HUES48 (cell line): Measurements from ENCODE around the gene NUFIP1.

Experiments
- H3K27ac ChIP-seq: one replicate; pipeline ENCODE4 v1.7.0; 2013; ENCODE audit warnings: low read depth, low read length, inconsistent platforms
- H3K27me3 ChIP-seq: 2 replicates; pipeline ENCODE4 v1.6.1; 2013; ENCODE audit warnings: mild to moderate bottlenecking, low read length; ENCODE audit not compliant: control insufficient read depth, insufficient read depth
- H3K36me3 ChIP-seq: 2 replicates; pipeline ENCODE4 v1.6.1; 2013; ENCODE audit warnings: low read length; ENCODE audit not compliant: control insufficient read depth, insufficient read depth
- H3K4me1 ChIP-seq: 2 replicates; pipeline ENCODE4 v1.6.1; 2013; ENCODE audit warnings: mild to moderate bottlenecking, low read length; ENCODE audit not compliant: control insufficient read depth, insufficient read depth
- H3K4me3 ChIP-seq: 2 replicates; pipeline ENCODE4 v1.5.1; 2013; ENCODE audit warnings: mild to moderate bottlenecking, low read depth, low read length
- H3K9ac ChIP-seq: 2 replicates; pipeline ENCODE4 v1.6.1; 2013; ENCODE audit warnings: mild to moderate bottlenecking, low read depth, low read length, moderate library complexity
- H3K9me3 ChIP-seq: 2 replicates; pipeline ENCODE4 v1.6.1; 2013; ENCODE audit warnings: low read length; ENCODE audit not compliant: control insufficient read depth, insufficient read depth

NUFIP1 gene

DNA sequence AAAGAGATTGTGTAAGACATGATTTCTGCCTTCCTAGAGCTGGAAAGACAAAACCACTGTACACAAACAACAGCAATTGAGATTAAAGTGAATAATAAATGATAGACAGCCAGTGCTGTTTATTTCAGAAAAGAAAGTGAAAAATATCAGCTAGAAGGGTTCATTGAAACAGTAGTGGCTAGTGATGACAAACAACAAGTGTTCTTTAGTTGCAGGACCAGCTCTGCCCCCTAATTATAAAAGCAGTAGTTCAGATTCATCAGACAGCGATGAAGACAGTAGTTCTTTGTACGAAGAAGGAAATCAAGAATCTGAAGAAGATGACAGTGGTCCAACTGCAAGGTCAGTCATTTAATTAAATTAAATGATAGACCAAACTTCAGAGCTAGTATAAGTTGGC is 14.8 kb upstream of the NUFIP1 start:
- Histone ChIP-seq H3K36me3 (peaks cover 63% of the 10 kb centered on the region), H3K4me3 (no peak overlapping the region), H3K9me3 (no peaks in the 10 kb centered on the region), H3K27ac (no peak overlapping the region), H3K4me1 (no peaks in the 10 kb centered on the region), H3K9ac (no peak overlapping the region), H3K27me3 (no peaks in the 10 kb centered on the region)

DNA sequence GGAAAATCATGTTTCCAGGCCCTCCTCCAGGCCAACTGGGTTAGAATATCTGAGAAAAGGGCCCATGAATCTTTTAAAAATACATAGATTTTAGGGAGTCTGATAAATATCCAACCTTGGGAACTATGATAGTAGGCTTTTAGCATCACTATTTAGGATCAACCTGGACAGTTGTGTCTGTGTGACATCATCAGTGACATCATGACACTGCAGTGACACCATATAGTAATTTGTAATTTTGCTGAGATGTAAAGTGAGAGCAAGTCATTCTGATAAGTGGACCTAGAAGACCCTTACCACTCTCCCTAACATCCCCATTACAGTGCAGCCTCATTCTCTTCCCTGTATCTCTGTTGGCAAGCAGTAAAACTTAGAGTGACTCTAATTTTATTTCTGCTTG is 14.1 kb upstream of the NUFIP1 start:
- Histone ChIP-seq H3K4me3 (no peak overlapping the region), H3K9ac (no peak overlapping the region), H3K27me3 (no peaks in the 10 kb centered on the region), H3K4me1 (no peaks in the 10 kb centered on the region), H3K27ac (no peak overlapping the region), H3K36me3 (peaks cover 56% of the 10 kb centered on the region), H3K9me3 (no peaks in the 10 kb centered on the region)

GRCh38 chr13:44989941-44990340 is 670 bp upstream of the NUFIP1 start:
- H3K36me3 ChIP-seq = peaks cover 14% of the 10 kb centered on the region

GRCh38 chr13:44978328-44978727 is 10.9 kb downstream of the NUFIP1 start:
- no peaks in the 10 kb centered on the region for H3K4me1 ChIP-seq
- no peaks in the 10 kb centered on the region for H3K27me3 ChIP-seq
- peaks cover 79% of the 10 kb centered on the region for H3K36me3 ChIP-seq
- H3K9me3 ChIP-seq = no peaks in the 10 kb centered on the region
- H3K9ac ChIP-seq = no peak overlapping the region
- no peak overlapping the region for H3K4me3 ChIP-seq
- no peak overlapping the region for H3K27ac ChIP-seq

More at GRCh38 chr13:44989941-44990340, 670 bp upstream of the NUFIP1 start:
- Histone ChIP-seq H3K27ac (peak overlapping the region; percentile 83), H3K9me3 (no peaks in the 10 kb centered on the region), H3K27me3 (no peaks in the 10 kb centered on the region), H3K4me1 (peaks cover 15% of the 10 kb centered on the region; the same call in 1 of the 2 replicates), H3K9ac (peak overlapping the region; percentile 87), H3K4me3 (peak overlapping the region; percentile 95)

- Histone ChIP-seq H3K9me3 (no peaks in the 10 kb centered on the region), H3K4me3 (no peak overlapping the region), H3K36me3 (peaks cover 89% of the 10 kb centered on the region), H3K27me3 (no peaks in the 10 kb centered on the region), H3K27ac (no peak overlapping the region), H3K9ac (no peak overlapping the region), H3K4me1 (peaks cover 2% of the 10 kb centered on the region; the same call in 1 of the 2 replicates)
Measured at GRCh38 chr13:44976949-44977583, 12.2 kb downstream of the NUFIP1 start.

- Histone ChIP-seq H3K9ac (no peak overlapping the region), H3K4me3 (no peak overlapping the region), H3K27me3 (no peaks in the 10 kb centered on the region), H3K27ac (no peak overlapping the region), H3K9me3 (no peaks in the 10 kb centered on the region), H3K36me3 (peaks cover 87% of the 10 kb centered on the region), H3K4me1 (peaks cover 2% of the 10 kb centered on the region; the same call in 1 of the 2 replicates)
Measured at GRCh38 chr13:44976196-44976595, 13.1 kb downstream of the NUFIP1 start.

DNA sequence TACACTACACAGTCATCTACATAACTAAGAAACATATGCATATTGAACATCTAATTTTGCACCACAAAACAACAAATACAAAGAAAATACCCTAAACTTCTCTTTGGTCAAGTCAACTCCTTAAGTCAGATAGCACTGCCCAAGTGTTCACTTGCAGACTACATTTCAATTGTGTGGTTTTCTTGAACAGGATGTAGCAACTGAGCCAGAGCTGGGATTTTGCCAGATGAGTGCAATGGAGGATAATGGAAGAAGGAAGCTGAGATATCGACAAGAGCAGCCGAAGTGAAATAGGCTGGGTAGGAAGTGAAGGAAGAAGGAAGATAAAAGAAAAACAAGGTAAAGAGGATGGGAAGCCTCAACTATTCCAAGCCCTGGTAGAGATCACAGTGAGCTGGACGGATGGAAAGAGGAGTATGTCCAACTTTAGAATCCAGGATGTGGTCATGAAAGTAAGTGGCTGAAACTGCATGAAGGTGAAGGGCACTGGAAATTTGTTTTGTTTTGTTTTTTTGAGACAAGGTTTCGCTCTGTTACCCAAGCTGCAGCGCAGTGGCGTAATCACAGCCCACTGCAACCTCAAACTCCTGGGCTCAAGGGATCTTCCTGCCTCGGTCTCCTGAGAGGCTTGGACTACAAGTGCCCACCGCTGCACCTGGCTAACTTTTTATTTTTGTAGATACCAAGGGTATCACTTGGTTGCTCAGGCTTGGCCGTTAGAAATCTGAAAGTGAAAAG is 15.0 kb downstream of the NUFIP1 start:
- Histone ChIP-seq H3K36me3 (peaks cover 67% of the 10 kb centered on the region), H3K9me3 (no peaks in the 10 kb centered on the region), H3K4me1 (peaks cover 6% of the 10 kb centered on the region; the same call in 1 of the 2 replicates), H3K27me3 (no peaks in the 10 kb centered on the region), H3K4me3 (no peak overlapping the region), H3K9ac (no peak overlapping the region), H3K27ac (no peak overlapping the region)

DNA sequence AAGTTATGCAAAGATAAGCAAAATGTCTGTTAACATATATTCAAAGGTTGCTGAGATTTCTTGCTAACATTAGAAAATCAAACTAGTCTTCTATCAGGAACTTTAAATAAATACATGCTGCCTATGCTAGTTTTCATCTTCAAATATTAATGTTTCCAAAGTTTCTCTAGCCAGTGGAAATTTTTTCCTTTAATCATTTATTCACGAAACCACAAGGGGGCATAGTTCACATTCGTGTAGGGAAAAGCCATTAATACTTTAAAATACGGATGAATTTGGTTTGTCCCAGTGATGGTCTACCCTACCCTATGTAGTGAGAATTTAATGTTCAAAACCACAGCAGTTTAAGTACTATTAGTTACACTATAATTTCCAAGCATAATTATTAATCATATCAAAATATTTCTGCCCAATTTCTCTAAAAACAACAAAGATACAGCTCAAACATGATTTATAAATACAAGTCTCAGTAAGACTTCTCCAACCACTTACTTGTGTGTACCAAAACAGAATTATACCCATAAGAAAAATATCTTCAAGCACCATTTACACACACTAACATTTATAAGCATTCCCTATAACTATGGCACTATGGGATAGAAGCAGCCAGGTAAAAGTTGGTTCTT is 16.2 kb downstream of the NUFIP1 start:
- Histone ChIP-seq H3K36me3 (peaks cover 64% of the 10 kb centered on the region), H3K27ac (no peak overlapping the region), H3K9ac (no peak overlapping the region), H3K9me3 (no peaks in the 10 kb centered on the region), H3K4me3 (no peak overlapping the region), H3K4me1 (peaks cover 6% of the 10 kb centered on the region; the same call in 1 of the 2 replicates), H3K27me3 (no peaks in the 10 kb centered on the region)

DNA sequence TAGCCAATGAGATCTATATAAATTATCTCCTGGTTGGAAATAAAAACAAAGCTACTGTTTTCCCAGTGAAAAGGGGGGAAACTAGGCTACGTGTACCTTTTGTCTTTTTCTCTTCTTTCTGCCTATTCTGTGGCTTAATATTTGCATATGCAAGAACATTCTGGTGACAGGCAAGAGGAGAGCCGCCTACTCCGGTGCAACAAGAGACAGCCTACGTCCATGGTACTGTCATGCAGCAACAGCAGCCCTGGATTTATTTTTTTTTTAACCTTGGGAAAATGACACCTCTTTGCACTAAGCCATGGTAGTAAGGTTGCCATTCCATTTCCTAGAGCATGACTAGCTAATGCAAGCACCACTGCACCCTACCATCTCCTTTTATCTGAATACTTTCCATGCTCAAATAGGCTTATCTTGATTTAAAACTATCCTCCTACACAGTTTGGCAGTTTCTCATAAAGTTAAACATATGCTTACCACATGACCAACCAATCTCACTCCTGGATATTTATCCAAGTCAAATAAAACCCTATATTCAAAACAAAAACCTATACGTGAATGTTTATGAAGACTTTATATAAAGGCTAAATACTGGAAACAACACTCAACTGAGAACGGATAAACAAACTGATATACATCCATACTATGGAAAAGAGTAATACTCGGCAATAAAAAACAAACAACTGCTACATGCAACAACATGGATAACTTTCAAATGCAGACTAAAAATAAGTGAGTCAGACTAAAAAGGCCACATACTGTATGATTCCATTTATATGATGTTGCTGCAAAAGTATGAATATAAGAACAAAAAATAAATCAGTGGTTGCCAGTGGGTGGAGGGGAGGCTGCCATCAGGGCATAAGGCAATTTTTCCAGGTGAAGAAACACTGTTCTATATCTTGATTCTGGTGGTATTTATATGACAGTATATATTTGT is 17.3 kb downstream of the NUFIP1 start:
- Histone ChIP-seq H3K27ac (no peak overlapping the region), H3K36me3 (peaks cover 61% of the 10 kb centered on the region), H3K9ac (no peak overlapping the region), H3K4me1 (peaks cover 6% of the 10 kb centered on the region; the same call in 1 of the 2 replicates), H3K9me3 (no peaks in the 10 kb centered on the region), H3K4me3 (no peak overlapping the region), H3K27me3 (no peaks in the 10 kb centered on the region)
